GM18526 (cell line): Measurements from ENCODE around the gene FLT1.

ENCODE experiments used
- POLR2A ChIP-seq: IDR thresholded peaks from 3 replicates; pipeline ENCODE4 v1.6.1; 2011; ENCODE audit not compliant: insufficient read length; ENCODE audit errors: extremely low read depth

The FLT1 gene

GRCh38 chr13:28411831-28412353, 83.0 kb downstream of the FLT1 start:
- TF ChIP-seq POLR2A = no peak

GRCh38 chr13:28410096-28410495, 84.8 kb downstream of the FLT1 start:
- TF ChIP-seq POLR2A = no peak

- no peak for TF ChIP-seq POLR2A
Observed at GRCh38 chr13:28409648-28410047, 85.3 kb downstream of the FLT1 start.

DNA sequence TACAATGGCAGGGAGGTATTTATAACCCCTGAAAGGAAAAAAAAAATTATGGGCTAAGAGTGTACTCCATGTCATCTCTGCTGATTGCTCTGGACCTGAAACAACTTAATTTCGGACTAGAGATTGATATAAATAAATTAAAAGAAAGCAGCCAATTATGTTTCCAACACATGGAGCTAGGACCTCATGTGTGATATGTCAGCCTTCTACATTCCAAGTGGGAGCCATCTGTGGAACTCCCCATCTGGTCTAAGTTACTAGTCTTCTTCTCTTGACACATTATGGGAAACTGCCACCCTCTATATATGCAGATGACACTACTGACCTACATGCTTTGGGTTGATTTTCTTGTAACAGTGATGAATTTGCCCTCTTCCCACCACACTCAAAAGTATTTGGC, 86.1 kb downstream of the FLT1 start:
- TF ChIP-seq POLR2A = no peak

GRCh38 chr13:28408235-28408848, 86.6 kb downstream of the FLT1 start:
- TF ChIP-seq POLR2A = no peak

GRCh38 chr13:28406733-28407266, 88.1 kb downstream of the FLT1 start:
- no peak for TF ChIP-seq POLR2A

DNA sequence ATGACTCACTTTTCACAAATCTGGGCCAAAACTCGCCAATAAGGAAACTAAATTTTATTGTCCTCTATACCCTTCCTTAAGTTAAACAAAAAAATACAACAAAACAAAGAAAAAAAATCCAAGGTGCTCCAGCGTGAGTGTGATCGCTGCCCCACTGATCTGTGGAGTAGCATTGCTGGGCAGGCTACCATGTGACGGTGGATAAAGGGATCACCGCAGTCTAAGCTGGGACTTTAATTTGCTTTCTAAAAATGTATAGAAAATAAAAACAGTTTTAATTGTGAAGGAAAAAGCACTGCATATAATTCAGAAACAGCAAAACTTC, 92.9 kb downstream of the FLT1 start:
- TF ChIP-seq POLR2A = no peak

DNA sequence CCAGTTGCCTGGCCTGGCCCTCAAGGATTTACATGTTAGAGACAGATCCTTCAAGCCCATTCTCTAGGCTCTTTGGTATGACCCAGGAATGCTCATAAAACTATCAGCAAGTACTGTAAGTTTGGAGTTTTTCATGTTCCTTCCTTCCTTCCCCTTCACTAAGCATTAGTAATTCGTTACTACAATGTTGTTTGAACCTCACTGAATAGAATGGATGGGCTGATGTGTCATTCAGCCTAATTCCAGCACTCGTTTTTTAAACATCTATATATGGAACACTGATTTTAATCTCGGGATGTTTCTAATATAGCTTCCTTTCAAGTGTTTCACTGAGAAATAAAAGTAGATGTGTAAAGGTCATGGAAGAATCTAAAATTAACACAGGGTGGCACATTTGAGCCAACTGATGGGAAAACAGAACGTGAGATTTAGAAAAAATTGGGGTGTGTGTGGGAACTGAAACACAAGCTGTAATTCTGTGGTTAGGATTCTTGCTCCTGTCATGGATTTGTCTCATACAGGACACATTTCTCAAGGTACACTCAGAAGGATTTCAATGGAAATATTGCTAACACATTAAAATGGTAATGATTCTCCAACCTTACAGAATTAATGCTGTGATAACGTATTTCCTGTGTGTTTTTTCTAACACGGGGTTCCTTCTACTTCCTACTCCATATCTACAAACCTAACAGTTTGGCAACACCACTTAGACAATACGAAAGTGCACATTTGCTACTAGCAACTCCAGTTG, 93.4 kb downstream of the FLT1 start:
- TF ChIP-seq POLR2A = no peak

DNA sequence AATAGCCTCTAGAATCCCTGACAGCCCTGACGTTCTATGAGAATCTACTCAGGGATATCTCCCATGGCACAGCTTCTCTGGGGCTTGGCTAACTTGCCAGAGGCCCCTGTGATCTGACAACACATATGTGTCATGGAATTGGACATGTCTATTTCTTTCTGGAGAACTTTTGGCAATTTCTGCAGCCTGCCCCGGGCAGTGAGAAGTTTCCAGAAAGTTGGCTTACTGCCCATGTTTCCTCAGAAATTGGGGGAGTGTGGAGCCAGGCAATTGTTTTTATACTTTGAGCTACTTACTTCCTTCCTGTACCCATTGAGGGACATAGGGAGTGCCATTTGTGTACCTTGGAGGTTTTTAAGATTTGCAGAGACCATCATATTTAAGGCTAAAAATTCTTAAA, 98.9 kb downstream of the FLT1 start:
- no peak for TF ChIP-seq POLR2A

- no peak for TF ChIP-seq POLR2A
Observed at GRCh38 chr13:28394422-28394821, 100.5 kb downstream of the FLT1 start.

- no peak for TF ChIP-seq POLR2A
Observed at GRCh38 chr13:28392896-28393505, 101.9 kb downstream of the FLT1 start.

DNA sequence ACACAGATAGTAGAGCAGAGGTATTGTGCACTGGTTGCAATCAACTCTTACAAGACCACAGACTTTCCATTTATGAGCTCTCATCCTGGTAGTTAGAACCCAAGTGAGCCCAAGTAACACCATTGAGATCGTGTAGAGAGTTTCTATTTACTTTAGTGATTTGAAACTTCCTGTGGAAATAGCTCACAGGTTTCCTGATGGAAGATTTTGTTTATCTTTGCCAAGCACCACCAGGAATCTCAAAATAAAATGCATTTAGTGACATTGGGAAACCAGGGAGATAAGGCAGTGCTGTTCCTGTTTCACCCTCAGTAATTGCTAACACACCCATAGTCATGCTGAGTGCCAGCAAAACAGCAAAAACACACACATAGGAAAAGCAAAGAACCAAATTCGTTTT, 102.5 kb downstream of the FLT1 start:
- no peak for TF ChIP-seq POLR2A

DNA sequence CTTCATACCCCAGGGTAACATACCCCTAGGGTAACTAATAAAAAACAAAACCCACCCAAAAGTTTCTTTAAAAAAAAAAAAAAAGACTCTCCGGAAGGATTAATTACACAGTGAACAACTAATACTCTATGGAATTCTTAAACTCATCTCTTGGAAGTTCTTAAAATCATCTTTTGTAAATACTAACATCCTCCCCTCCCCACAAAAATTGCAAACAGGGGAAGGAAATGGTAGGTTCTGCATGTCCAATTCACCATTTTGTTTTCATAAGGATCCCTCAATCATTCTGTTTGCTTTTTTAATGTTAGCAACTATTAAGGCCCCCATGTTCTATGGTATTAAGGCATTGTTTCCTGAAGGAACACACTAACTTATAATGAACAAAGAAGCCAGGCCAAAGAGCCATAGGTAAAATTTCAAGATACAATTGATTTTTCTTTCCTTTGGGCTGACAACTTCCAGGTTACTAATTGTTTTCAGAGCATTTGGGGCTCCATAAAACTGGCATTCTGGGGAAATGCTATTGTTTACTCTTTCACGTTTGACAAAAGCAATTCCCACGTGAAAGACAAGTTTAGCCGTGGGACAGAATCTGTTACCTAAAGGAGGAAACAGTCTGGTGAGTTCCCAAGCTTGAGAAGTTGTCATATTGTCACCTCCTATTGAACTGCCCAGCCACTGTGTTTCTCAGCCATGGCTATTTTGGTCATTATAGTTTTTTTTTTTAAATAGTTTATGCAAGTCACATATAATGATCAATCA, 107.0 kb downstream of the FLT1 start:
- TF ChIP-seq POLR2A = no peak

GRCh38 chr13:28385362-28385761, 109.6 kb downstream of the FLT1 start:
- no peak for TF ChIP-seq POLR2A

- TF ChIP-seq POLR2A = no peak
Observed at GRCh38 chr13:28384789-28385188, 110.1 kb downstream of the FLT1 start.

DNA sequence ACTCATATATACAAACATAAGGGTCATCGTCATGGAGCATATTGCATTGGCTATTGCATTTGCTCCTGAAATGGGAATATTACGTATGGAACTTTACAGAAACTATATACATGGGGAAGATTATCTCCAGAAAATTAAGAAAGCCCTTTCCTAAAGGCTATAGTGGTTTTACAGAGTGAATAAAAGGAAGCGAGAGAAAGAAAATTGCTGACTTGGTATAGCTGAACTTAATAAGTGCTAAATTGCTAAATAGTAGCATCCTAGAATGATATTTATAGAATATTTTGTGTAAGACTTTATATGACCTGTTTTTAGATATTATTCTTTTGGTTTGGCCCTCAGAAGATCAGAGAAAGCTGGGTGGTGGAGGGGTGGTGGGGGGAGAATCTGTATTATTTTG, 114.6 kb downstream of the FLT1 start:
- no peak for TF ChIP-seq POLR2A
